HUDEP-2 (cell line): ENCODE measurements around the gene PLA2G7.
"Not testable (repeated sequence)": the region's sequence is repeated elsewhere in the genome, so short reads cannot be mapped to it uniquely, and the experiment has no call there.

Experiments
- DNase-seq, 76 experiments: peaks; one replicate each; lab custom pipeline; 2025; ENCODE audit not compliant: unreplicated experiment in 76 of 76; lab: John Stamatoyannopoulos, UW

The PLA2G7 gene

GRCh38 chr6:46734867-46735719 is at the start of gene PLA2G7:
Gene PLA2G7 (minus strand): TSS chr6:46735375. CDS start chr6:46722891, 12,484 bp downstream.
- no peak for DNase-seq

GRCh38 chr6:46784535-46784934 is 49.4 kb upstream of the PLA2G7 start:
- DNase-seq = no peak

GRCh38 chr6:46781478-46782378 is 46.6 kb upstream of the PLA2G7 start:
- peak in 35 of 76 experiments; percentile 7 to 58 (median 25) for DNase-seq

GRCh38 chr6:46777476-46778346 is 42.5 kb upstream of the PLA2G7 start:
- DNase-seq = no peak

- no peak for DNase-seq
Observed at GRCh38 chr6:46776070-46776712, 41.0 kb upstream of the PLA2G7 start.

GRCh38 chr6:46774736-46775135 is 39.6 kb upstream of the PLA2G7 start:
- DNase-seq = not testable (repeated sequence)

GRCh38 chr6:46773201-46773855 is 38.2 kb upstream of the PLA2G7 start:
- no peak for DNase-seq

- DNase-seq = no peak
Observed at GRCh38 chr6:46772762-46773161, 37.6 kb upstream of the PLA2G7 start.

- DNase-seq = no peak
Observed at GRCh38 chr6:46772016-46772415, 36.8 kb upstream of the PLA2G7 start.

GRCh38 chr6:46764961-46765360 is 29.8 kb upstream of the PLA2G7 start:
- no peak for DNase-seq

- not testable (repeated sequence) for DNase-seq
Observed at GRCh38 chr6:46764280-46764679, 29.1 kb upstream of the PLA2G7 start.

GRCh38 chr6:46763466-46763865 is 28.3 kb upstream of the PLA2G7 start:
- DNase-seq = no peak

GRCh38 chr6:46760925-46761324 is 25.8 kb upstream of the PLA2G7 start:
- no peak for DNase-seq

GRCh38 chr6:46758960-46759753 is 24.0 kb upstream of the PLA2G7 start:
- no peak for DNase-seq

- DNase-seq = no peak
Observed at GRCh38 chr6:46757214-46757596, 22.0 kb upstream of the PLA2G7 start.

- no peak for DNase-seq
Observed at GRCh38 chr6:46756469-46757213, 21.5 kb upstream of the PLA2G7 start.

- DNase-seq = no peak
Observed at GRCh38 chr6:46755865-46756264, 20.7 kb upstream of the PLA2G7 start.

- DNase-seq = no peak
Observed at GRCh38 chr6:46751658-46752057, 16.5 kb upstream of the PLA2G7 start.
